ENCODE results near the gene TMEM233.

The TMEM233 gene

GRCh38 chr12:119685375-119685774 lies 91.8 kb downstream of the TMEM233 start:
- H3K27ac Mint-ChIP-seq = peak overlapping the region; percentile 14
- no peak for ATAC-seq (replicated peaks)
- H3K36me3 Mint-ChIP-seq = peaks cover 27 to 42% of the 10 kb centered on the region in 2 donors
- H3K27me3 Mint-ChIP-seq = no peaks in the 10 kb centered on the region
- DNase-seq = no peak
- peaks cover 18 to 39% of the 10 kb centered on the region in 2 donors for H3K4me1 Mint-ChIP-seq
- H3K9me3 Mint-ChIP-seq = no peaks in the 10 kb centered on the region
- H3K4me3 Mint-ChIP-seq = no peak overlapping the region

GRCh38 chr12:119686355-119686754 lies 92.8 kb downstream of the TMEM233 start:
- Mint-ChIP-seq H3K4me1 (peaks cover 18 to 34% of the 10 kb centered on the region in 2 donors), H3K36me3 (peaks cover 22 to 36% of the 10 kb centered on the region in 2 donors), H3K9me3 (no peaks in the 10 kb centered on the region), H3K27ac (no peak overlapping the region), H3K27me3 (no peaks in the 10 kb centered on the region), H3K4me3 (no peak overlapping the region)
- ATAC-seq (replicated peaks) (no peak), DNase-seq (no peak)

GRCh38 chr12:119686776-119687175 lies 93.2 kb downstream of the TMEM233 start:
- Mint-ChIP-seq H3K27ac (no peak overlapping the region), H3K36me3 (peaks cover 18 to 32% of the 10 kb centered on the region in 2 donors), H3K4me3 (no peak overlapping the region), H3K4me1 (peaks cover 17 to 30% of the 10 kb centered on the region in 2 donors), H3K9me3 (no peaks in the 10 kb centered on the region), H3K27me3 (no peaks in the 10 kb centered on the region)
- ATAC-seq (replicated peaks) (no peak), DNase-seq (no peak)

- DNase-seq (no peak), ATAC-seq (replicated peaks) (no peak)
- Mint-ChIP-seq H3K9me3 (no peaks in the 10 kb centered on the region), H3K4me3 (no peak overlapping the region), H3K27me3 (no peaks in the 10 kb centered on the region), H3K36me3 (peaks cover 14 to 28% of the 10 kb centered on the region in 2 donors), H3K4me1 (peaks cover 13 to 24% of the 10 kb centered on the region in 2 donors), H3K27ac (no peak overlapping the region)
Measured at GRCh38 chr12:119687406-119687805, 93.8 kb downstream of the TMEM233 start.

DNA sequence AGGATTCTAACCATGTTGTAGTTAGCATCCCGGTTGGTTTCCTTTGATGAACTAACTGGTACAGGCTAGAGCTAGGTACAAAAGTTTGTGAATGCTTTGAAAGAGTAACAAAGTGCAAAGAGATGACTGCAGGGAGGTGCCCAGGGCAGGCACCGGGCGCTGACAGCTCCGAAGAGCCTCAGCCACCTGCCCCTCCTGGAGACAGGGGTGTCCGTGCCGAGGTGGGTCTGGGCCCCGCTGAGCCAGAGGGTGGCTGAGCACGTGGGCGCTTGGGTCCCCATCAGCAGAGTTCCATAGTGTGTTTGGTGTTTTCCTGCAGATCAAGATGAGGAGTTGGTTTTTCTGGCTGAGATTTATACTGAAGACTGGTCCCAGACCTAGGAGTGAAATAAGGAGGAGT lies 94.3 kb downstream of the TMEM233 start:
- peaks cover 10 to 19% of the 10 kb centered on the region in 2 donors for H3K4me1 Mint-ChIP-seq
- DNase-seq (no peak), ATAC-seq (replicated peaks) (no peak)
- peaks cover 12 to 24% of the 10 kb centered on the region in 2 donors for H3K36me3 Mint-ChIP-seq
- no peaks in the 10 kb centered on the region for H3K27me3 Mint-ChIP-seq
- H3K4me3 Mint-ChIP-seq = no peak overlapping the region
- H3K9me3 Mint-ChIP-seq = no peaks in the 10 kb centered on the region
- H3K27ac Mint-ChIP-seq = no peak overlapping the region

DNA sequence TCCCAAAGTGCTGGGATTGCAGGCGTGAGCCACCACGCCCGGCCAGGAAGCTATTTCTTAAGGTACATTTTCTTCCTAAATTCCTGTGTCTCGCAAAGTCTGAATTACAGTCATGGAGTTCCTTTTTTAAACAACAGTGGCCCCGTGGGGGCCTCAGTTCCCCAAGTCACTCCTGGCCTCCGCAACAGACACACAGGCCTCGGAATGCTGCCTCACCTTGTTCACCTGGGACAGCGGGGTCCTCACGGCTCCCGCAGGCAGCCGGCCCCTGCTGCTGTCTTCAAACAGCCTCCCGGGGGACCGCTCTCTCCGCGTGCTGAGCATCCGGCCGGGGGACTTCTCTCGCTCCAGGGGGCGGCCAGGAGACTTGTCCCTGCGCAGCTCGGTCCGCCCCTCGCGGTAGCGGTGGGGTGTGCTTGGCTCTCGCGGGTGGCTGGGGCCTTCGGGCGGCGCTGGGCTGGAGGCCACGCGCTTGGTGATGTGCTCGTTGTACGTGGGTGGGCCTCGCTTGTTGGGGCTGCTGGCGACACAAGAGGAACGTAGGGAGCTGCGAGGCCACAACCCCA lies 96.4 kb downstream of the TMEM233 start:
- no peak overlapping the region for H3K27ac Mint-ChIP-seq
- no peak overlapping the region for H3K4me3 Mint-ChIP-seq
- H3K36me3 Mint-ChIP-seq = peaks cover 8 to 10% of the 10 kb centered on the region in 2 donors
- ATAC-seq (replicated peaks) (no peak), DNase-seq (no peak)
- peaks cover 6 to 12% of the 10 kb centered on the region in 2 donors for H3K4me1 Mint-ChIP-seq
- no peaks in the 10 kb centered on the region for H3K27me3 Mint-ChIP-seq
- H3K9me3 Mint-ChIP-seq = no peaks in the 10 kb centered on the region

DNA sequence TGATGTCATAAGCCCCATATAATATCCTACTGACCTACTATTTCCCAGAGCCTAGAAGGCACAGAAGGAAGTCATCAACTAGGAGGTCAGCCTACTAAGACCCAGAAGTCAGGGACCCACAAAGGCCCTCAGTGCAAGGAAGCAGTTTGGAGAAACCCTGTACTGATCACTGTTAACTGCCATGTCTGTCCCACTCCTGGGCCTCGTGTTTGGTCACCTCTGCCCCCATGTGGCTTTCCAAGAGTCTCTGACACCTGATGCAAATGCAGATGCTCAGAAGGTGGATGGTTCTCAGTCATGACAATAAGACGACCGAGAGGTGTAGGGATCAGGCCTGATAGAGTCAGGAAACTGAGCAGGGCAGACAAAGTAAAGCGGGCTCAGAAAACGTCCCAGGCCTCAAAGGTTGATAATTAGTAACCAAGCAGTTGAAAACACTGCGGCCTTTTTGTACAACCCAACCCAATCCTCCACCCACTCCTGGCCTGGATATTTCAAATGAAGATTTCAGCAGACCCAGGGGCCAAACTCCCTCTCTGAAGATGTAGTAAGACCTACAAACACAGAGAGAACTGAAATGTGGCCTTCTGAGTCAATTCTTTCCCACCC lies 97.7 kb downstream of the TMEM233 start:
- H3K9me3 Mint-ChIP-seq = no peaks in the 10 kb centered on the region
- DNase-seq (no peak), ATAC-seq (replicated peaks) (no peak)
- H3K27ac Mint-ChIP-seq = no peak overlapping the region
- peaks cover 1 to 5% of the 10 kb centered on the region in 2 donors for H3K4me1 Mint-ChIP-seq
- peaks cover 8 to 9% of the 10 kb centered on the region in 2 donors for H3K36me3 Mint-ChIP-seq
- no peak overlapping the region for H3K4me3 Mint-ChIP-seq
- no peaks in the 10 kb centered on the region for H3K27me3 Mint-ChIP-seq

DNA sequence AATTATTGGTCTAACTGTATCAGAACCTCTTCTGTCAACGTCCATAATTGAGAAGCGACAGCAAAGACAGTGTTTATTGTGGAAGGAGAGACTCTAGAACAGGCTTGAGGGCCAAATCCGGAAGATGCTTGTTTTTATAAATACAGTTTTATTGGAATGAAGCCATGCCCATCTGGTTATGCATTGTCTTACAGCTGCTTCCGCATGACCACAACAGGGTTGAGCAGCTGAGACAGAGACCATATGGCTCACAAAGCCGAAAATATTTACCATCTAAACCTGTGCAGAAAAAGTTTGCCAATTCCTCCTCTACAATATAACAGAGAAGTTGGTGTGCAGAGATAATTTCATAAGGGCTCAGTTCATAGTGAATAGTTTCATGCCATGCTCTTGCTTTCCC lies 98.8 kb downstream of the TMEM233 start:
- Mint-ChIP-seq H3K27me3 (no peaks in the 10 kb centered on the region), H3K4me3 (no peak overlapping the region), H3K4me1 (no peaks in the 10 kb centered on the region), H3K27ac (no peak overlapping the region), H3K9me3 (no peaks in the 10 kb centered on the region), H3K36me3 (peaks cover 0 to 5% of the 10 kb centered on the region in 2 donors)
- ATAC-seq (replicated peaks) = no peak
- no peak for DNase-seq

Measured in stimulated activated naive B cell treated with anti-CD40 and anti-IgM and Interleukin-4, amounts not matched to agents 10 μg/mL and 1 μg/mL and 100 μg/mL, for 72 hours (primary cell).